GM12872 (cell line): ENCODE measurements around the gene ANKRD13D.

ENCODE experiments used
- CTCF ChIP-seq: IDR thresholded peaks from 3 replicates; pipeline ENCODE4 v1.5.1; 2011; ENCODE audit warnings: low read depth, mild to moderate bottlenecking, low read length, moderate library complexity; ENCODE audit not compliant: insufficient read depth

Gene ANKRD13D

GRCh38 chr11:67289226-67289650, at the start of gene ANKRD13D:
Gene ANKRD13D (plus strand): TSS chr11:67289303. CDS start chr11:67289461, 158 bp downstream.
- no peak for TF ChIP-seq CTCF

- no peak for TF ChIP-seq CTCF
Measured at GRCh38 chr11:67239783-67240575, 49.1 kb upstream of the ANKRD13D start.

- no peak for TF ChIP-seq CTCF
Measured at GRCh38 chr11:67240576-67241389, 48.3 kb upstream of the ANKRD13D start.

GRCh38 chr11:67242548-67242947, 46.6 kb upstream of the ANKRD13D start:
- no peak for TF ChIP-seq CTCF

- no peak for TF ChIP-seq CTCF
Measured at GRCh38 chr11:67243051-67243450, 46.1 kb upstream of the ANKRD13D start.

- no peak for TF ChIP-seq CTCF
Measured at GRCh38 chr11:67245046-67245445, 44.1 kb upstream of the ANKRD13D start.

- TF ChIP-seq CTCF: no peak
Measured at GRCh38 chr11:67247946-67248550, 41.1 kb upstream of the ANKRD13D start.
